DMS53 treated with DMSO at 0.1 percent for 48 hours (cell line): ENCODE results near the gene ARHGEF28.

Experiments used
- DNase-seq: peaks from one replicate; lab custom pipeline; 2025; ENCODE audit not compliant: unreplicated experiment; lab: John Stamatoyannopoulos, UW

Gene ARHGEF28

DNA sequence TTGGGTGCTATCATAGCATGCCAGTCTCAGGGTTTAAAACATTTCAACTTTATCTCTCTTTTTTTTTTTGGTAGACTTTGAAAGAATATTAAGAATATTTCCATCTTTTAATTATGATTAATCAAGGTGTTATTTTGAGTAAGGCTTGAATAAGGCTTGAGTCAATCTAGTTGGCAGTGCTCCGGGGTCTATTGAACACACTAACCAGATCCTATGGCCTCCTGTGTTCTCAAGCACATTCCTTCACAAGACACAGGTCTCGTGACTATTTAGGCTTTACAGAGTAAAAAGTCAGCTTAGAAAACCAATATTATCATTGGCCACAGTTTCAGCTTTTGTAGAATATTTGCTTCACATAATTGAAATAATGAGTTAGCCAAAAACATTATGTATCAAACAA, 151.2 kb downstream of the ARHGEF28 start:
- DNase-seq = no peak

DNA sequence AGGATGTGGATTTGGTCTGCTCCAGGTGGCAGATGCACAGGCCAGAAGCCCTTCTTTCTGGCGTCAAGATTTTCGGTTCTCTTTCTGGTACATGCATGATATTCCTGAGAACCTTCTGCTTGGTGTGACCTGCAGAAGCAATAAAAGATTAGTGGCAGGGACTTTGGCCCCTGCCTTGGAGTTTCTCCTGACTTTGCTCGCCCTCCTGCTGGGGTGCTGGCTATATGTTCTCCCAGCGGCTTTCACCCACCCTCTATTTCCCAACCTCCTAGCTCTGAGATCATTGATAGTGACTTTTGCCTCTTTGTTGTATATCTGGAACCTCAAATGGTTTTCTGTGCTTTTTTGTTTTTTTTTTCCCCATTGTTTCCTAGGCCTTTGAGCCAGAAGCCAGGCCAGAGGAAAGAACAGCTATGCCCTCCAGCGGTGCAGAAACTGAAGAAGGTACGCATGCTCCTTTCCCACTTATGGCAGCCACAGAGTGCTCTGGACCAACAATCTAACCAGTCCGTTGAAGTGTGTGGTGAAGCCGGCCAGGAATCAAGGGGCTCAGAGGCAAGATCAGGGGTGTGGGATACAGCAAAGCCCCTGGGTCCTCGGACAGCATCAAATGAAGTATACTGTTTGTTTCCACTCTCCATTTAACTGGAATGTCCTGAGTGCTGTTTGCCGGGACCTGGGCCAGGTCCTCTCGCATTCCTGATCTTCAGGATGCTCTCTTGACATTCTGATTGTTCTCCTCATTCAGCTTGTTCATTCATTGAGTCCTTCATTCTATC, 154.5 kb downstream of the ARHGEF28 start:
- no peak for DNase-seq

DNA sequence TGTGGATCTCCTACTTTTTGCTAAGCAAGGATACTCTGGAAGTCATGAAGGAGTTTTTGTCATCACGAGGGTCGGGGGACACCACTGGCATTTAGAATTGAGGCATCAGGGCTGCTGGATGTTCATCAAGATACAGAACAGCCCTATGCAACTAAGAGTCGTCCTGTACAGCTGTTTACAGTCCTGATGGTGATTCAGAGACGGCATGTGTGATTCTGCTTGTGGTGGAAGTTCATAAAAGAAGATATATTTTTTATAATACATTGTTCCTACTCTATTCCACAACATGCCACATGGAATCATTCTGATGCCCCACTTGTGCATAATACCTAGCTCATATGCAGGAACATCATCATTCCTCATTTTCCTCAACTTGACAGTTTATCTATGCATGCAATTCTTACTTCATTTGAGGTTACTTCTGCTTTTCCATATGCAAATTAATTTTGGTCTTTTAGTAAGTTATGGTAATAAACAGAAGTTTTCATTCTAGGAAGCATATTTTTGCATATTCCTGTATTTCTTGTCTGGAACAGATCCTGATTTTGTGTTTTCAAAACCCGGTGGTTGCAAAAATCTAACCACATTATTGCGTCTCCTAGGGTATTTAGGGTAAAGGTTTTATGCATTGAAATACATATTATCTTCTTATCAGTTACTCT, 155.2 kb downstream of the ARHGEF28 start:
- DNase-seq = no peak

- peak; percentile 7 for DNase-seq
Observed at GRCh38 chr5:73783828-73784227, 157.8 kb downstream of the ARHGEF28 start.

DNA sequence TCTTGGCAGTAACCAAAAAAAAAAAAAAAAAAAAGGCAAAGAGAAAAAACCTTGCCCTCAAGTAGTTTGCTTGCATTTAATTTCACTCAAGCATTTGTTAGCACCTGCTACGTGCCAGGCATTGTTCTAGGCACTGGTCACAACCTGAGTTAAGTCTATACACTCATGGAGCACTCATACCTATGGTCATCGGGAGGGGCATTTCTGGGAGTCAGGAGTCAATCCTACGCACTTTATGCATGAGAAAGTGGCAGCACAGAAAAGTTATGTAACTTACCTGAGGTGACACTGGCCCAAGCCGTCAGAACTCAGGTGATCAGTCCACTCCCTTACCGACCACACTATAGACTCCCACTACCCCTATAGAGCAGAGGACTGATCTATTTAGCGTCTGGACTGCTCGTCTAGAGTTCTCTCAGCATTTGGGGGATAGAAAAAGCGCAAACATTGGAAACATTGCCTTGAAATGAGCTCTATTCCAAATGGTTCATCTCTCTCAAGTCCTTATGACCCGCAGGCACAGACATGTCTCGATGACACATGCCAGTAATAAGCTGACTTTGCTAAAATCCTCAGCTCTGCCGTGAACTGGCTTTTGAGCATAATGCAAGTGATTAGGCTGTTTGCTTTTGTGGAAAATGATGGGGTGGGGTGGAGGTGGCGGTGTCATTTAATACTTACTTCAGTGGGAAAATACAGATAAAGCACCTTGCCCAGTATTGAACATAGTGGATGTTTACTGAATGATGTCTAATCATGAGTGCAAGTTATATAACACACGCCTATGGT, 160.2 kb downstream of the ARHGEF28 start:
- DNase-seq = no peak

- no peak for DNase-seq
Observed at GRCh38 chr5:73789851-73790281, 163.9 kb downstream of the ARHGEF28 start.

- DNase-seq = no peak
Observed at GRCh38 chr5:73791389-73791788, 165.4 kb downstream of the ARHGEF28 start.

- peak; percentile 67 for DNase-seq
Observed at GRCh38 chr5:73792687-73793320, 166.8 kb downstream of the ARHGEF28 start.

- no peak for DNase-seq
Observed at GRCh38 chr5:73793911-73794310, 167.9 kb downstream of the ARHGEF28 start.

- no peak for DNase-seq
Observed at GRCh38 chr5:73796164-73797131, 170.5 kb downstream of the ARHGEF28 start.

DNA sequence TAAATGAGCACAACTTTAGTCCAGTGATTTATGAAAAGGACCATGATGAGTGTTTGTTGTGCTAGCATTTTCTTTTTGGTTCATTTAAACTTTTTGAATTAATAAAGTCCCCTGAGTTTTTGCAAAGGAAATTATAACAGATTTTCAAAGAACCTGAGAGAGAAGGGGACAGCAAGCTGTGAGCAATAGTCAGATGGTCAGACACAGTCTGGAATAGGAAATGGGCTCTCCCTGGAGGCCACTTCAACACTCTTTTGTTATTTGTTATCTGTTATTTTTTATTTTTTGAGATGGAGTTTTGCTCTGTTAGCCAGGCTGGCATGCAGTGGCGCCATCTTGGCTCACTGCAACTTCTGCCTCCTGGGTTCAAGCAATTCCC, 171.1 kb downstream of the ARHGEF28 start:
- DNase-seq = no peak

- no peak for DNase-seq
Observed at GRCh38 chr5:73799401-73799972, 173.5 kb downstream of the ARHGEF28 start.

DNA sequence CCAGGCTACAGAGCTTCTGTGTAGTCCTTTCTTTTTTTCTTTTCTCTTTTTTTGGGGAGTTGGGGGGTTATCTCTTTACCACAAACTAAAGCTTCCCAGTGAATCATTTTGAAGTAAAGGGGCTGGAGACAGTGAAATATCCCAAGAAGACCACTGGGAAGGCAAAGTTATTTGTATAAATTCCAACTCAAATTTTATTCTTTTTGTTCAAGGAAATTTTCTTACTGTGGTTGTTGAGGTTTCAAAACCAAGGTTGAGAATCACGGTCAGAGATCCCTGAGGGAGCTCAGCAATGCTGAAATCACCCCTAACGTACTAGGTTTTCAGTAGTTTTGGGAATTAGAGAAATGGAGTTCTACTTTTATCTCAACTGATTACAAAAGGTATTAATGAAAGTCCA, 175.7 kb downstream of the ARHGEF28 start:
- no peak for DNase-seq

DNA sequence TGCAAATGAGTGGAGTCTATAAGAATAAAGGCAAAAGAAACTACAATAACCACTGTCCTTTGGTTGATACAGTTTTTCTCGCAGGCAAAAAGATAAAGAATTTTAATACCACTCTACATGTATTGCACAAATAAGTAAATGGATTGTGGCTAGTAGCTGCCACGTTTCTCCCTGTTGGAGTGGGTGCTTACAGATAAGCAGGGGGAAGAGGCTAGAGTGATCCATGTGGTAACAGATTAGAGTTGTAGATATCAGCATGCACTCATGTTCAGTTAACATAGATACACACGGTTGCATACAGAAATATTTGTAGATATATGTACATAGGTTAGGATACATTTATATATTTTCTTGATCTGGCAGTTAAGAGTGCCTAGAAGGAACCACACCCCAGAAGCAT, 179.5 kb downstream of the ARHGEF28 start:
- DNase-seq = no peak

- no peak for DNase-seq
Observed at GRCh38 chr5:73808911-73809310, 182.9 kb downstream of the ARHGEF28 start.

DNA sequence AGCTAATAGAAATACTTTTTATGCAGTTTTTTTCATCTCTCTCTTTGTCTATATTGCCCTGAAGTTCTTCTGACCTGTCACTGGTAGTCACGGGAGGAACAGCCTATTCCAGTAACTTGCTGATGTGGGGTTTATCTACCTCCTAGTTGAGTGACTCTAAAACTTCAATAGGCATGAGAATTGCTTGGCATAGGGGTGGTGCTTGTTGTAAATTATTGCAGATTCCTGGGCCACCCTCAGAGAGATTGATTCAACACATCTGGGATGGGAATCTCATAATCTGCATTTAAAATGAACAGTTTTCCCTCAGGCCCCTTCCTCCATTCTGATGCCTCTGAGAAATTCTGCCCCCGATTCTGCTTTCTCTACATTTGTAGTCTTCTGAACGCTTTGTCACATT, 184.4 kb downstream of the ARHGEF28 start:
- no peak for DNase-seq

GRCh38 chr5:73812457-73812856, 186.5 kb downstream of the ARHGEF28 start:
- no peak for DNase-seq

GRCh38 chr5:73812962-73813588, 187.1 kb downstream of the ARHGEF28 start:
- DNase-seq = peak; percentile 47

DNA sequence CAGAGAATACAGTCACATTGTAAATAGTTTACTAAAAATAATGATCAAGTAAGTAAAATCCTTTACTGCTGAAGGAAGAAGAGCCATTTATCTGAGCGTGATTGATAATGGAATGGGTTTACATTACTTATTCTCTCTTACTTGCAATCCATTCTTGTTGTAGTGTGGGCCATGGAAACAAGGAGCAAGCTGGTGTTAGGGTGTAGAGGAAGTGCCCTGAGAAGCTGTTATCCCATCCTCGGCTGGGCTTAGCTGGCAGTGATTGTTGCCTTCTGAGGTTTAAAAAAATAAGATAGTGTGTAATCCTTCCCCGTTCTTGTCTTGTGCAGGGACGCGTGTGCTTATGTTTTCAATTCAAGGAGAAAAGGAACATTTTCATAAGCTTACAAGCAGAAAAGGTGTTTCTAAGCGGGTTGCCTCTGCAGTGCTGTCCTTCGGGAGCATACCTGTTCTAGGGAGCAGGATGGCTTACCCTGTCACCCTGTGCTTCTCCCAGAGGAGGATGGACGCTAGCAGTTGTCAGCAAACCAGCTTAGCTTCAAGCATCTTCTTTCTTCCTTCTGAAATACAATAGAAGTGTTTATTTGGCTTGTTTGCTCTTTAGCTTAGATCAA, 188.3 kb downstream of the ARHGEF28 start:
- peak; percentile 67 for DNase-seq
